HEK293 (cell line): ENCODE data around the gene KRT6A.

Experiments
- CTCF ChIP-seq: fragments of 450-650 bp; formaldehyde crosslinking; IDR thresholded peaks from 2 replicates; pipeline ENCODE4 v1.5.1; 2016; ENCODE audit warnings: missing biosample characterization, missing genetic modification characterization
- MEIS1 ChIP-seq: sonication (generic); formaldehyde crosslinking; IDR thresholded peaks from 2 replicates; pipeline ENCODE4 v1.8.1; 2022; ENCODE audit warnings: missing genetic modification reagents, mild to moderate bottlenecking, borderline replicate concordance
- TRIM28 ChIP-seq: IDR thresholded peaks from 2 replicates; pipeline ENCODE4 v1.6.1; 2011; ENCODE audit warnings: low read length, control low read depth, borderline replicate concordance
- ZNF24 ChIP-seq: fragments of 450-650 bp; formaldehyde crosslinking; IDR thresholded peaks from 2 replicates; pipeline ENCODE4 v1.5.1; 2016; ENCODE audit warnings: missing biosample characterization, missing genetic modification characterization
- ZNF266 ChIP-seq: fragments of 450-650 bp; formaldehyde crosslinking; IDR thresholded peaks from 2 replicates; pipeline ENCODE4 v1.5.1; 2016; ENCODE audit warnings: missing biosample characterization, missing genetic modification characterization, low read depth
- ZNF394 ChIP-seq: fragments of 450-650 bp; formaldehyde crosslinking; IDR thresholded peaks from 2 replicates; pipeline ENCODE4 v1.5.1; 2016; ENCODE audit warnings: missing biosample characterization, missing genetic modification characterization, mild to moderate bottlenecking, moderate library complexity, borderline replicate concordance
- ZNF510 ChIP-seq: fragments of 450-650 bp; formaldehyde crosslinking; IDR thresholded peaks from 2 replicates; pipeline ENCODE4 v1.5.1; 2018; ENCODE audit warnings: mild to moderate bottlenecking, missing genetic modification characterization, missing biosample characterization; ENCODE audit not compliant: insufficient replicate concordance
- ZNF513 ChIP-seq: fragments of 450-650 bp; IDR thresholded peaks from 2 replicates; pipeline ENCODE4 v1.5.1; 2018; ENCODE audit warnings: missing biosample characterization, missing genetic modification characterization
- ZNF561 ChIP-seq: fragments of 450-650 bp; IDR thresholded peaks from 2 replicates; pipeline ENCODE4 v1.5.1; 2018; ENCODE audit warnings: missing biosample characterization, missing genetic modification characterization, borderline replicate concordance
- ZNF639 ChIP-seq: fragments of 450-650 bp; formaldehyde crosslinking; IDR thresholded peaks from 2 replicates; pipeline ENCODE4 v1.5.1; 2016; ENCODE audit warnings: missing biosample characterization, missing genetic modification characterization
- ZNF677 ChIP-seq: fragments of 450-650 bp; IDR thresholded peaks from 2 replicates; pipeline ENCODE4 v1.5.0; 2018; ENCODE audit warnings: missing biosample characterization, mild to moderate bottlenecking, missing genetic modification characterization, moderate library complexity
- ZSCAN16 ChIP-seq: fragments of 450-650 bp; formaldehyde crosslinking; IDR thresholded peaks from 2 replicates; pipeline ENCODE4 v1.5.1; 2016; ENCODE audit warnings: missing biosample characterization, missing genetic modification characterization
- TF ChIP-seq, protein P1 (sequence below): fragments of 450-650 bp; formaldehyde crosslinking; IDR thresholded peaks from 2 replicates; pipeline ENCODE4 v1.5.1; 2017; ENCODE audit warnings: missing biosample characterization, missing genetic modification characterization
- TF ChIP-seq, protein P2 (sequence below): fragments of 450-650 bp; formaldehyde crosslinking; IDR thresholded peaks from 2 replicates; pipeline ENCODE4 v1.5.1; 2016; ENCODE audit warnings: missing biosample characterization, missing genetic modification characterization, borderline replicate concordance

DNA sequence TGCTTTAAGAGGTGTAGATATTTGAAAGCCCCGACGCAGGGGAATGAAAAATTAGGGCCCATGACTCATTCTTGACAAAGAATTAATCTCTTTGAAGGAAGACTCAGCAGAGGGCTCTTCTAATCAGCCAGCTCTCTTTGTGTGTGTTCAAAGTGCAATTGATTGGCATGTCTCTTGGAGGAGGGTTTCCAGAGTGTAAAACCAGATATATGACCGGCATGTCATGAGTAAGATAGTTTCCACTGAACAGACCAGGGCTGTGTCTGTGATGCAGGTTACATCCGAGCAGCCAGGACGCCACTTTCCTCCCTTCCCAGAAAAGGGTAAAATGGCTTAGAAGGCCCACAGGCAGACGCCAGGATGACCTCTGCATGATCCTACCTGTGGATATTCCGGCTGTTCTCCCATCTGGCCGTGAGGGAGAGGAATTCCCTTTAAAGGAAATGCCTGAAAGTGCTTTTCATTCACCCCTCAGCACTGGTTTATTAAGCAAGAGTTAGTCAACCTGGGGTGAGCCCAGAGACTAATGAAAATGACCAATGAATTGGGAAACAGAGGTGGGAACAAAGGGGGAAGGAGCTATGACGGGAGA is 51.6 kb downstream of the KRT6A start:
- no peak for TF ChIP-seq CTCF
- no peak for TF ChIP-seq ZNF24 (tag by site-specific recombination)
- TF ChIP-seq ZNF513 (tag by site-specific recombination): no peak
- TF ChIP-seq ZNF561 (tag by site-specific recombination): no peak
- TF ChIP-seq ZNF266 (tag by site-specific recombination): no peak
- no peak for TF ChIP-seq ZNF677
- no peak for TF ChIP-seq ZNF394 (tag by site-specific recombination)
- no peak for TF ChIP-seq TRIM28
- TF ChIP-seq, protein P1, sequence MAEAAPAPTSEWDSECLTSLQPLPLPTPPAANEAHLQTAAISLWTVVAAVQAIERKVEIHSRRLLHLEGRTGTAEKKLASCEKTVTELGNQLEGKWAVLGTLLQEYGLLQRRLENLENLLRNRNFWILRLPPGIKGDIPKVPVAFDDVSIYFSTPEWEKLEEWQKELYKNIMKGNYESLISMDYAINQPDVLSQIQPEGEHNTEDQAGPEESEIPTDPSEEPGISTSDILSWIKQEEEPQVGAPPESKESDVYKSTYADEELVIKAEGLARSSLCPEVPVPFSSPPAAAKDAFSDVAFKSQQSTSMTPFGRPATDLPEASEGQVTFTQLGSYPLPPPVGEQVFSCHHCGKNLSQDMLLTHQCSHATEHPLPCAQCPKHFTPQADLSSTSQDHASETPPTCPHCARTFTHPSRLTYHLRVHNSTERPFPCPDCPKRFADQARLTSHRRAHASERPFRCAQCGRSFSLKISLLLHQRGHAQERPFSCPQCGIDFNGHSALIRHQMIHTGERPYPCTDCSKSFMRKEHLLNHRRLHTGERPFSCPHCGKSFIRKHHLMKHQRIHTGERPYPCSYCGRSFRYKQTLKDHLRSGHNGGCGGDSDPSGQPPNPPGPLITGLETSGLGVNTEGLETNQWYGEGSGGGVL (tag by site-specific recombination): no peak
- TF ChIP-seq MEIS1 (CRISPR knock-in tag): no peak
- no peak for TF ChIP-seq ZNF639 (tag by site-specific recombination)
- TF ChIP-seq ZNF510 (tag by site-specific recombination): no peak
- TF ChIP-seq, protein P2, sequence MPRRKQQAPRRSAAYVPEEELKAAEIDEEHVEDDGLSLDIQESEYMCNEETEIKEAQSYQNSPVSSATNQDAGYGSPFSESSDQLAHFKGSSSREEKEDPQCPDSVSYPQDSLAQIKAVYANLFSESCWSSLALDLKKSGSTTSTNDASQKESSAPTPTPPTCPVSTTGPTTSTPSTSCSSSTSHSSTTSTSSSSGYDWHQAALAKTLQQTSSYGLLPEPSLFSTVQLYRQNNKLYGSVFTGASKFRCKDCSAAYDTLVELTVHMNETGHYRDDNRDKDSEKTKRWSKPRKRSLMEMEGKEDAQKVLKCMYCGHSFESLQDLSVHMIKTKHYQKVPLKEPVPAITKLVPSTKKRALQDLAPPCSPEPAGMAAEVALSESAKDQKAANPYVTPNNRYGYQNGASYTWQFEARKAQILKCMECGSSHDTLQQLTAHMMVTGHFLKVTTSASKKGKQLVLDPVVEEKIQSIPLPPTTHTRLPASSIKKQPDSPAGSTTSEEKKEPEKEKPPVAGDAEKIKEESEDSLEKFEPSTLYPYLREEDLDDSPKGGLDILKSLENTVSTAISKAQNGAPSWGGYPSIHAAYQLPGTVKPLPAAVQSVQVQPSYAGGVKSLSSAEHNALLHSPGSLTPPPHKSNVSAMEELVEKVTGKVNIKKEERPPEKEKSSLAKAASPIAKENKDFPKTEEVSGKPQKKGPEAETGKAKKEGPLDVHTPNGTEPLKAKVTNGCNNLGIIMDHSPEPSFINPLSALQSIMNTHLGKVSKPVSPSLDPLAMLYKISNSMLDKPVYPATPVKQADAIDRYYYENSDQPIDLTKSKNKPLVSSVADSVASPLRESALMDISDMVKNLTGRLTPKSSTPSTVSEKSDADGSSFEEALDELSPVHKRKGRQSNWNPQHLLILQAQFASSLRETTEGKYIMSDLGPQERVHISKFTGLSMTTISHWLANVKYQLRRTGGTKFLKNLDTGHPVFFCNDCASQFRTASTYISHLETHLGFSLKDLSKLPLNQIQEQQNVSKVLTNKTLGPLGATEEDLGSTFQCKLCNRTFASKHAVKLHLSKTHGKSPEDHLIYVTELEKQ (tag by site-specific recombination): no peak
- no peak for TF ChIP-seq ZSCAN16 (tag by site-specific recombination)
